Activated T-helper 1 cell treated with anti-CD3 and anti-CD28 coated beads, Interleukin-2, amount 50 U/mL, for 16 hours (primary cell): ENCODE measurements around the gene ULBP1.
"Not testable (repeated sequence)": the region's sequence is repeated elsewhere in the genome, so short reads cannot be mapped to it uniquely, and the experiment has no call there.

Experiments
- DNase-seq, 2 donors: peaks; one replicate each; pipeline ENCODE4 v3.0.0-alpha.2; 2020; ENCODE audit warnings: low read depth in 1 of 2, low spot score in 1 of 2

Gene ULBP1

DNA sequence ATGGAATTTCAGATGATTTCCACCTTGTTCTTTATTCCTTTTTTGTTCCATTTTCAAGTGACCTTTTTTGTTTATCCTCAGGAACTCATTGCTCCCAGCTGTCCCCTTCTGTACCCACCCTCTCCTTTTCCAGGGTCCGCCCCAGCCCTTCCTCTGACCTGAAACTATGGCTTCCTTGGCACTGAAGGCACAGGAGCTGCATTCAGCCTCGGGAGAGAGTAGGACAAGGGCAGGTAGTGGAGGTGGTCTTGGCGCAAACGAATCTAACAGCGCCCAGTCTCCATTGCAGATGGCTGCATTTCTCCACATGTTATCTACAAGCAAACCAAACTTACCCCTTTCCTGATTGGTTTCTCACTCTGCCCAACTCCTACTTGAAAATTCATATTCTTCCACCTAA, 30.7 kb upstream of the ULBP1 start:
- no peak for DNase-seq

DNA sequence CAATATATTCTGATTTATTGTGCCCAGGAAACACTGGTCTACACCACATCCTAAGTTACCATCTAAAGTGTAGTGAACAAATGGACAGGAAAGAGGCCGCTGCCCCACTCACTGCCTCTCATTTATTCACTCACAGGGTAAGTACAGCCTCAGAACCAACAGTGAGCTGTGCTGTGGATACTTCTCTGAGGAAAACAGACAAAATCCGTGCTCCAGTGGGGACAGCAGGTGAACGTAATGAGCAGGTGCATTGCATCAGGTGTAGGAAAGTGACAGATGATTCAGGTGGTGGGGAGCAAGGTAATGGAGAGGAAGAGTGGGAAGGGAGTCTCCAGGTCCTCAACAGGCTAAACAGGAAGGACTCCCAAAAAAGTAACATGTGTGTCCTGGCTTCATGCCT, 30.3 kb upstream of the ULBP1 start:
- DNase-seq: no peak

DNA sequence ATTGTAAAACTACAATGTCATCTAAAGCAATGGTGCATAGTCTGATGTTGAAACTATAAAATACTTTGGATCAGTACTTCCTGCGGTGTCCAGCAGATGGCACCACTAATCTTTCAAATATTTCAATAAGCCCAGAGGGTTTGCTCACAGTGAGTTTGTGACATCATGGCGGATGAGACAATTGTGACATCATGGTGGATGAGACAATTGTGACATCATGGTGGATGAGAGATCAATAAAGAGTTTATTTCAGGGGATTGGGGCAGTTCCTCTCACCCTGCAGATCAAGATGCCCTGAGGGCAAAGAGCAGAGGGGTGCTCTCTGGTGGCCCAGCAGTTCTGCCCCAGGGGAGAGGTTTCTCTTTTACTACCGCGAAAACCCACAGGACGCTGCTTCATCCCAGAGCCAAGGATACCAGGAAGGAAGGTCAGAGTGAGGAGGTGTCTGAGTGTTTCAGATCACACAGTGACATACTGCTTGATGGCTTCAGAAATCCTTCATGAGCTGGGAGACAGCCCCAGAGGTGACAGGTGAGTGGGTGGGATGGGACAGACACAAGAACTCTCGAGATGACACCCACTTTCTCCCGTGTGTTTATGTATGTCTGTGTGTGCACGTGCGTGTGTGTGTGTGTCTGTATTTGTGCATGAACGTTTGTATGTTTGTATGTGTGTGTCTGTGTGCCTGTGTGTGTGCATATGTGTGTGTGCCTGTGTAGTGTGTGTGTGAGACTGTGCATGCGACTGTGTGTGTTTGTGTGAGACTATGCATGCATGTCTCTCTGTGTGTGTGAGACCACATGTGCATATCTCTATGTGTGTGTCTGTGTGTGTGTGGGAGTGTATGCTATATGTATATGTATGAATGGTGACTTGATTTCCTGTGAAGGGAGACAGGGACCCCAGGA, 29.2 kb upstream of the ULBP1 start:
- peak; percentile 44 to 48 for DNase-seq

DNA sequence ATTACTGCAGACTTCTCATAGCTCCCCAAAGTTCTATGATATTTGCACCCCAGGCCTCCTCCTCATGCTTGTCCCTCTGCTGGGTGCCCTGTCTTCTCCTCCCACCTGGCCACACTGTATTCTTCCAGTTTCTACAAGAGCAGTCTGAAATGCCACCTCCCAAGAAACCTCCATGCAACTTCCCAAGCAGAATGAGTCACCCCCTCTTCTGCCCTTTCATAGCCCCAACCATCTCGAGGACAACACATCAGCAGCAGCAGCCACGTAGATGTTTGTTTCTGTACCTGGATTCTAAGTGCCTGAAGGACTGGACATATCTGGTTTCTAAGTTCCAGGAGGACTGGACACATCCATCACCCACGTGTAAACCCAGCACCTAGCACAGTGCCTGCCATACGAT, 28.5 kb upstream of the ULBP1 start:
- no peak for DNase-seq

DNA sequence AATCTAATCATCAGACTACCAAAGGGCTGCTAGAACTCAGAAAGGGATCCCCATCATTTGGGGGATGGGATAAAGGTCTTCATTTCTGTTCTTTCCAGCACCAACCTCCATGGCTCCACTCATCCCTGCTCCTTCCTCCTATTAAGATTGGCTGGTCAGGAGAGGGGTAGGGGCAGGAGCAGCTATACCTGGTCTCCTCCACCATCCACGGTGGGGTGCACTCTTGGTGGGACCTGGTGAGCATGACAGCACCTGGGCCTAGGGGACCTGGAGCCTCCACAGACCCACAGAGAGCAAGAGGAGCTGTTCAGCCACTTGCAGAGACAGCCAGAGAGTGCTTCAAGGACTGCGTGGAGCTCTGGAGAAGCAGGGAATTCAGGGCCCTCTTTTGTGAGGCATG, 28.1 kb upstream of the ULBP1 start:
- DNase-seq: no peak

DNA sequence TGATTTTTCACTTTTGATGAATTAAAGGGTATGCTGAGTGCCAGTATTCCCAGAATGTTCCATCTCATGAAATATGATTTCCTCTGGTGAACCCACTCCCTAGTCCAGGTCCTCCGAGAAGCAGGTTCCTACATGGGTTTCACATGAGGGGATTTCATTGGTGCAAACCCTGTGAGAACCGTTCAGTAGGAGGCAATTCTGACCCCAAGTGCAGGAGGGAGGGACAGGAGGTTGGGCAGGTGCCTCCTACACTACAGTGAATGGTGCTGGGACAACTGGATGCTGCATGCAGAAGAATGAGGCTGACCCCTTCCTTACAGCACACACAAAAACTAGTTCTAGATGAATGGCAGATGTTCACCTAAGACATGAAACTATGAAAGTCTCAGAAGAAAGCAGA, 27.0 kb upstream of the ULBP1 start:
- no peak for DNase-seq

DNA sequence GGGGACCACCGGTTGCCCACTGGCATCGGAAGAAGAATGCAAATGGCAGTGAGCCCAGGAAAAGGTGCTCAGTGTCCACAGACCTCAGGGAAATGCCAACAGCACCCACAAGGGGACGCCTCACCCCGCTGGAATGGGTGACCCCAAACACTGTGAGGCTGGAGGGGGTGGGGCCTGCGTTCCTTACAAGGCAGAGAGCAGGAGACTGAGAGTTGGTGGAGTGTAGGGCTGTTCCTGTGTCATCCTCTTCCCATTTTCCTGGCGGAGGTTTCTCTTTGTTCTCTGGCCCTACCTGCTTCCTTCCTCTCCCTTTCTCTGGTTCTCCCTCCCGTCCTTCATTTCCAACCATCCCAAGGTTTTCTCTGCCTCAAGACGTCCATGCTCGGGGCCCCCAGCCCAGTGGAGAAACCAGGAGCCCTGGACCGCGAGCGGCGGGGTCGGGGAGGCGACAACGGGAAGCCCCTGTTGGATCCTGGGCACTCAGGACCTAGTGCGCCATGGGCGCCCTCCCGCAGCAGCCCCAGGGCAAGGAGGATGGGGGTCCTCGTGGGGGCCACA, 25.7 kb upstream of the ULBP1 start:
- DNase-seq: not testable (repeated sequence)

DNA sequence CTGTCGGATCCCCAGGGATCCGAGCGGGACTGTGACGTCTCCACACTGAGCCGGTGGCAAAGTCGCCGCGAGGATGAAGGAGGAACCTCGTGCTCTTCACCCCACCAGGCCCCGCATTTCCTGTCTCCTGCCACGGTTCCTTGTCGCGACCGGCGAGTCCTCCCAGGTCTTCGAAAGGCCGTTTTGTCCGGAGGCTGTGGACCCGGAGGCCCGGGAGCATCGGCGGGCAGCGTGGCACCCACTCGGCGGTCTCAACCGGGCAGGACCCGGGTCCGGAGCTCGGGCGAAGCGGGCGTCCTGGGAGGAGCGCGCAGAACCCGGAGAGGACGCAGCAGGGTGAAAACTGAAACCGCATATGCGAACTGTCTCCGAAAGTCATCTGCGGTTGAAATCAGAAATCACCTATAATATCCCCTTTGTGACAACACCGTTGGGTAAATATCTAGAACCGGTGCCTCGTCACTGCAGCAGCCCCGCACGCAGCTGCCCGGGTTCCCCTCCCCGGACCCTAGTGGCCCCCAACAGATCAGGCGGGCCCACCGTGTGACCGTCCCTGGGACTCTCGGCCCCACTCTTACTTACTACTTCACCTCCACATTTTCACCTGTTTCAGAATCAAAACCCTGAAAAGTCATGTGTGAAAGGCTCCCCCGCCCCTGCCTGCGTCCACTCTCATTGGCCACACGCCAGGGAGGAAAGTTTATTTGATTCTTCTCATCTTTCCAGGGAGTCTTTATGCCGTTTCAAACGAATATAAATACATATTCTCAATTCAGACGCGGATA, 25.0 kb upstream of the ULBP1 start:
- no peak for DNase-seq

DNA sequence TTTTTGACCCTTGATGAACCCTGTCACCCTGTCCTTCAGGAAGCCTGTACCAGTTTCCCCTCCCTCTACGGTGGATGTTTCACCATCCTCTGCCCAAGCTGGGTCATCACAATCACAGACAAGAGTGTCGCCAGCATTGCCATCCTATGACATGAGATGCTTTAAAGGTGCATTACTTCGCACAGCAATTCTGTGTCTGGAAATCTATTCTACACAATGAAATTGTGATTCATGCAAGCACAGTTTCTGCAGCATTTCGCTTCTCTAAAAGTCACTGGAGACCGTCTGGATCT, 24.4 kb upstream of the ULBP1 start:
- no peak for DNase-seq

DNA sequence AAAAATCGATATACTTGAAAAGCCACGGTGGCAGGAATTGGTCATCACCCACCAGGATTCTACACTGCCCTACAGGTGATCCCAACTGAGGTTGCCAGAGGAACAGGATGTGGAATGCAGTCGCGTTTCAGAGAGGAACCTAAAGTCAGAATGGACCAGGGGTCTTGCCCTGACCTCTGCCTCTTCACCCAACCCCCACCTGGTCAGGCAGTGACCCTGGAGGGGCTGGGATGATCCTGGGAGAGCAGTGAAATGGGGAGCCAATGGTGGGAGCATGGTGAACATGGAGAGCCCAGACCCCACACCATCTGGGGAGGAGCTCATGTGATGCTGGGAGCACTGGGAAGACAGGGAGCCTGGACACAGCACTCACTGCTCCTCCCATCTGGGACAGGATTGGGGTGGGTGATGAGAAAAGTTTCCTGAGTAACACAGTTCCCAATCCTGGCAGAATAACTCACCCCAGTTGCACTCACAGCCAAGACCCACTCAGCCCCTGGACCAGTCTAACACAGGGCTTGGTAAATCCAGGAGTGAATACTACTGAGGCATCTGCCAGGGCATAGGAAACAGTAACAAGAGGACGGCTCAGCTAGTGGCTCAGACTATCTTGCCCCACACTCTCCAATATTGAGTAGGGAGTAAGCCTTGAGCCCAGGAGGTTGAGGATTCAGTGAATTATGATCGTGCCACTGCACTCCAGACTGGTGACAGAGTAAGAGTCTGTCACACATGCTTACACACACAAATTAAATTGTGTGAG, 23.7 kb upstream of the ULBP1 start:
- DNase-seq: no peak

DNA sequence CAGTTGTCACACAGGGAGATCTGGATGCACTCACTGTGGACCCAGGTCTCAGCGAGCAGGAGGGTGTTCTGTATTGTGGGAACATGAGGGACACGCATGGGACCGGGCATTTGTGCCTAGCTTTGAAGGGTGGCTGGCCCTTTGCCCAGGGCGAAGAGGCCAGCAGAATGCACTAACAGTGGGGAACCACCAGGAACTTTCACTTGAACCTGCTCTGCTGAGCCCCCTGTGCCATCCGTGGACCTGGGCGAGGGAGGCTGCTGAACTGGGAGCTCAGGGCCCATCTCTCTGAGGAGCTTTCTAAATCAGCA, 23.1 kb upstream of the ULBP1 start:
- DNase-seq: no peak

DNA sequence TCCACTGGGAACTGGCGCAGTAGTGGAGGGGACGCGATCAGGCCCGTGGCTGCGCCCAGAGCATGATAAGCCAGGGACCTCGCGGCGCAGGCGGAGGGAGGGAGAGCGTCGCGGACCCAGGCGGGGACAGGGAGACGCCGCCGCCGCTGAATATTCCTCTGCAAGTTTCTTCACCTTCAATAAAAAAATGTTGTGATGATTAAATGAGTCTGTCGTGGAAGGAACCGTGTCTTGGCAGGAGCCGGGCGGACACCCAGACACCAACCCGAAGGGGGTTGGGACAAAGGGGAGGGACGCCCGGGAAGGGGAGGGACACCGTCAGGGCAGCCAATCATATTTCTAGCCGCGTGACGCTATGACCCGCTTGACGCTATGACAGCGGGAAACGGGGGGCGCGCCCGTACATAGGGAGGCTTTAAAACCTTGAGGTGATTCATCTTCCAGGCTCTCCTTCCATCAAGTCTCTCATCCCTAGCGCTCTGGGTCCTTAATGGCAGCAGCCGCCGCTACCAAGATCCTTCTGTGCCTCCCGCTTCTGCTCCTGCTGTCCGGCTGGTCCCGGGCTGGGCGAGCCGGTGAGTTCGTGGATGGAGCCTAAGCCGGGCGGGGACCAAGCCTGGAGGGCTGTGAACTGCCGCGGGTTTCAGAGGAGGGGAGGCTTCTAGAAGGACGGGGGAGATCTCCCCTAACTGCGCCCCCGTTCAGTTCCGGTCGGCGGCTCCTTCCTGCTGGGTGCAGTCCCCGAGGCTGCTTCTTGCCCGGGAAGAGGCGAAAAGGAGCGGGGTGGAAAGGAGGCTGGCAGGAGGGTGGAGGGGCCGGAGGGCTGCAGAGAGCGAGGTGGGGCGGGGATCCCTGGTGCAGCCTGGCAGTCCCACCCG, 21.9 kb upstream of the ULBP1 start, which contains the start of gene ULBP2:
Gene ULBP2 (plus strand): TSS at position 432 of the 878 bp plus-strand sequence. CDS start 59 bp downstream, at position 491.
- DNase-seq: peak; percentile 63 to 77

DNA sequence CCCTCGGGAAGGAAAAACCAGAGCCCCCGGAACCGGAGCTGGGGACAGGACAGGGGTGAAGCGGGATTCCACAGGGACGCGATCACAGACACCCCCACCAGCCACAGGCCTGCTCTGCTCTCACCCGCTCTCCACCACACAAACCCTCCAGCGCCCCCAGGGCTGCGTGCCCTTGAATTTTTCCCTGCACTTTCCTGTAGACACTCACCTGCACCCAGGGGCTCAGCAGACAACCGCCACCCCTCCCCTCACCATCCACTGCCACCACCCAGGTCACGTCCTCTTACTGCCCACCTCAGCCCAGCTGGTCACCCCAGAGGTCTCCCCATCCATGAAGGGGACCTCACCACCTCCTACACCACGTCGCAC, 21.3 kb upstream of the ULBP1 start:
- no peak for DNase-seq

DNA sequence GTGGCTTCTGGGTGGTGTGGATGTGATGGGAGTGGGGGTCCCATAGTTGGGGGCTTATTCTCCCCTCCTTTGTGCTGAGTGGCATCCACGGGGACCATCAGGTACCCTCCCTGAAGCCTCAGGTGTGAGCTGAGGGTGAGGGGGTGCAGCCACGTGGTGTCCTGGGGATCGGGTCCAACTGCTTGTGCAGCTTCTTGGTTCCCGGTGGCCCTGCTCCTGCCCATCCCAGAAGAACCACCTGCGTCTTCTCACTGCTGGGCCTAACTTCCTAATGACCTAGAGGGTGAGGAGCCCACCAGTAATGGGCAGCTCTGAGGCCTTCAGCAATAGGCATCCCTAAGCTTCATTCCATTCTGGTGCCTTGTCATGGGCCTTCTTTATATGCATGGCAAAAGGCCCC, 20.4 kb upstream of the ULBP1 start:
- not testable (repeated sequence) for DNase-seq

DNA sequence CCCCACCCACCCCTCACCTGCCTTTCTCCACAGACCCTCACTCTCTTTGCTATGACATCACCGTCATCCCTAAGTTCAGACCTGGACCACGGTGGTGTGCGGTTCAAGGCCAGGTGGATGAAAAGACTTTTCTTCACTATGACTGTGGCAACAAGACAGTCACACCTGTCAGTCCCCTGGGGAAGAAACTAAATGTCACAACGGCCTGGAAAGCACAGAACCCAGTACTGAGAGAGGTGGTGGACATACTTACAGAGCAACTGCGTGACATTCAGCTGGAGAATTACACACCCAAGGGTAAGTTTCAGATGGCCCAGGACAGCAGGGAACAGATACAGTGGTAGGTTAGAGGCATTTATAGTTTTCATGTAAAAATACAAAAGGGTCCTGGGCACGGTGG, 18.5 kb upstream of the ULBP1 start:
- not testable (repeated sequence) for DNase-seq

DNA sequence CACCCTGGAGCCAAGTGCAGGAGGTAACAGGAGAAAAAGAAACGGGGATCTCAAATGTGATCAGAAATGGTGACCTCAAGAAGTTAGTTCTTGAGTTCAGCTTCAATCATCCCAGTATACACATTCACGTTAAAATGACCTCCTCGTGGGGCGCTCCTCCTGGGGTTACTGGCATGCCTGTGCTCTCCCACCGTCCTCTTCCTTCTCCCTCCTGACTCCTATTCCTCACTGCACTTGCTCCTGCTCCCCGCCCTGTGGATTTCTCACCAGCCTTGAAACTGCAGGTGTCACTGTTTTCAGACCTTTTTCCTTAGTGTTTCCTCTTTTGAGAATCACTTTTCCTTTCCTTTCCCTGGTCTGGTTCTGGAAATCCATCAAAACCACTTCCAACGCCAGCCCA, 17.1 kb upstream of the ULBP1 start:
- DNase-seq: not testable (repeated sequence)

DNA sequence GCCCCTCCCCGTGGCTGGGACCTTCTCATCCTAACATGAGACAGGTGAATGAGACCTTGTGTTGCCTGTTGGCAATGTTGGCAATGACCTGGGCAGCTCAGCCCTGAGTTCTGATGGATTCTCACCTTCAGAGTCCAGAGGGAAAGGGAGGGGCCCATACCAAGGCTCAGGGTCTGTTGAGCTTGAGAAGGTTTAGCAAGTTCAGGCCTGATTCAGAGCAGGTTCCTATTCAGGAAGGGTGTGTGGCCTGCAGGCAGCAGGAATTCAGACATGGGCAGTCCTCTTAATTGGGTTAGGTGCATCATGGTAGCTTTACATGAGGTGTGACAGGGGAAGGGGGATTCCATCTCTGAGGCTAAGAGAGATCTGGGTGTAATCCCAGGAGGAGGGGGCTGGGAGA, 16.2 kb upstream of the ULBP1 start:
- DNase-seq: not testable (repeated sequence)

DNA sequence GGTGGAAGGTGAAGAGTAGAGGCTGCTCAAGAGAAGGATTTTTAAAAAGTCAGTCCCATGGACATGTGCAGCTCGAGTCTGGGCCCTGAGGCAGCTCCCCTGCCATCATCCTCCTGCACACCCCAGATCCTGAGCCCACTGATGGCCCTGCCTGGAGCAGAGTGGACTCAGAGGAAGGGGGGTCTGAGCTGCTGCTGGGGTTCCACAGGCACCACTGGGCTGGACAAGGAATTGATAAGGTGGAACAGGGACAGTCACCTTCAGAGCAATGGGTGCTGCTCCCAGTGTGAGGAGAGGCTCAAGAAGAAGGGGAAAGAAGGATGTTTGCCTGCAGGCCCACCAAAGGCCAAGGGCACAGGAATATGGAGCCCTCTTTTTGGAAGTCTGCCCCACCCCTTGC, 15.7 kb upstream of the ULBP1 start:
- no peak for DNase-seq

DNA sequence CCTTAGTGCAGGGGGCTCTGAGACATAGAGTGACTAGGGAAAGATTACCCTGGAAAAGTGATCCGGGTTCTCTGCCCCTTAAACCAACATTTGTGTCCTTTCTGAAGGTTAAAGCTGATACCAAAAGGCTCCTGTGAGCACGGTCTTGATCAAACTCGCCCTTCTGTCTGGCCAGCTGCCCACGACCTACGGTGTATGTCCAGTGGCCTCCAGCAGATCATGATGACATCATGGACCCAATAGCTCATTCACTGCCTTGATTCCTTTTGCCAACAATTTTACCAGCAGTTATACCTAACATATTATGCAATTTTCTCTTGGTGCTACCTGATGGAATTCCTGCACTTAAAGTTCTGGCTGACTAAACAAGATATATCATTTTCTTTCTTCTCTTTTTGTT, 15.1 kb upstream of the ULBP1 start:
- no peak for DNase-seq

DNA sequence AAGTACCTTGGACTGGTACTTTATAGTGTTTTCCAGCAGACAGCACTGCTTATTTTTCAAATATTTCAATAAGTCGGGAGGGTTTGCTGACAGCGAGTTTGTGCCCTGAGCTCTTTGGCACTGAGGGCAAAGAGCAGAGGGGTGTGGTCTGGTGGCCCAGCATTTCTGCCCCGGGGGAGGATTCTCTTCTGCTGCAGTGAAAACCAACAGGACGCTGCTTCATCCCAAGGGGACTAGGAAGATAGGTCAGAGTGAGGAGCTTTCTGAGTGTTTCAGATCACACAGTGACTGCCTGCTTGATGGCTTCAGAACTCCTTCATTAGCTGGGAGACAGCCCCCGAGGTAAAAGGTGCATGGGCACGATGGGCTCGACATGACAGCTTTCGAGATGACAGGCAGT, 13.3 kb upstream of the ULBP1 start:
- no peak for DNase-seq

DNA sequence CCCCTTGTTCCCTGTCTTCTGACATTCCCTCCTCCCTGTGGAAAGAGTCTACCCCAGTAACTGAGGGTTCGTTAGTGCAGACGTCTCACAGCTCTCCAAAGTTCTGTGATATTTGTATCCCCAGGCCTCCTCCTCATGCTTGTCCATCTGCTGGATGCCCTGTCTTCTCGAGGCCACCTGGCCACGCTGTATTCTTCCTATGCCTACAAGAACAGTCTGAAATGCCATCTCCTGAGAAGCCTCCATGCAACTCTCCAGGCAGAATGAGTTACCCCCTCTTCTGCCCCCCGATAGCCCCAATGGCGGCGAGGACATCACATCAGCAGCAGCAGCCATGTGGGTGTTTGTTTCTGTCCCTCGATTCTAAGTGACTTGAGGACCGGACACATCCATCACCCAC, 12.6 kb upstream of the ULBP1 start:
- no peak for DNase-seq
